GM19467 (cell line): ENCODE data around the gene SLAMF6.
"Not testable (repeated sequence)": the region's sequence is repeated elsewhere in the genome, so short reads cannot be mapped to it uniquely, and the experiment has no call there.

Experiments used
- ATAC-seq: cut with Tn5 transposase; IDR thresholded peaks from one replicate; pipeline ENCODE4 v1.9.1; 2021; ENCODE audit warnings: mild to moderate bottlenecking, moderate library complexity; ENCODE audit not compliant: unreplicated experiment

The SLAMF6 gene

GRCh38 chr1:160522622-160523345 lies at the start of gene SLAMF6:
Gene SLAMF6 (minus strand): TSS chr1:160523255. CDS start chr1:160523192, 63 bp downstream.
- no peak for ATAC-seq

DNA sequence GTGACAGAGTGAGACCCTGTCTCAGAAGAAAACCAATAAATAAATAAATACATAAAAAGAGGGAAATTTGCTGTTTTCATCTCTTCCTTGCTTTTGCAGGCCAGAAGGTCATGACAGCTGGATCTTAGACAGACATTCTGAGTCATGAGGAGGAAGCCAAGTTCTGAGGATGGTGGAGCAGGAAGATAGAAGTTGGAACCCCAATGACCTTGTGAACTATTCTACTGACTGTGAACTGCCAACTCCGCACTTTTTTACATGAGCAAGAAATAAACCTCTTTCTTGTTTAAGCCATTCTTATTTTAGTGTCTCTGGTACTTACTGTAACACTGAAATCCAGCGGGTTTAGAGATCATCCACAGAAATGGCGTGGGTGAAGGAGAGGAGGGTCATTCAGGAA lies 47.8 kb upstream of the SLAMF6 start:
- ATAC-seq = no peak

DNA sequence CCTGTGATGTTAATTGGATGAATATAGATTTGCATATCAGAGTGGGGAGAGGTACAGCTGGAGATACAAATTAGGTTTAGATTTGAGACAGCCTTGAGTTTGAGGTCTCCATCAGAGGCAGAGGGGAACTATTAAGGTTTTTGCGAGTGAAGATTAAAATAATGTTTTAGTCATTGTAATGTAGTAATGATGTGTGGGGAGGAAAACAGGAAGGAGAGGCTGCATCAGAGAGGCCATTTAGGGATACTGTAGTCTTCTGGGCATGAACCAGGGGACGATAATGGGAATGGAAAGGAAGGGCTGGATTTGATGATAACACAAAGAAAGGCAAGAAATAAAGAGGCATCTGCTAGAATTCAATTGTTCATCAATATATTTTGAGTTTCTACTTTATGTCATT lies 46.8 kb upstream of the SLAMF6 start:
- no peak for ATAC-seq

DNA sequence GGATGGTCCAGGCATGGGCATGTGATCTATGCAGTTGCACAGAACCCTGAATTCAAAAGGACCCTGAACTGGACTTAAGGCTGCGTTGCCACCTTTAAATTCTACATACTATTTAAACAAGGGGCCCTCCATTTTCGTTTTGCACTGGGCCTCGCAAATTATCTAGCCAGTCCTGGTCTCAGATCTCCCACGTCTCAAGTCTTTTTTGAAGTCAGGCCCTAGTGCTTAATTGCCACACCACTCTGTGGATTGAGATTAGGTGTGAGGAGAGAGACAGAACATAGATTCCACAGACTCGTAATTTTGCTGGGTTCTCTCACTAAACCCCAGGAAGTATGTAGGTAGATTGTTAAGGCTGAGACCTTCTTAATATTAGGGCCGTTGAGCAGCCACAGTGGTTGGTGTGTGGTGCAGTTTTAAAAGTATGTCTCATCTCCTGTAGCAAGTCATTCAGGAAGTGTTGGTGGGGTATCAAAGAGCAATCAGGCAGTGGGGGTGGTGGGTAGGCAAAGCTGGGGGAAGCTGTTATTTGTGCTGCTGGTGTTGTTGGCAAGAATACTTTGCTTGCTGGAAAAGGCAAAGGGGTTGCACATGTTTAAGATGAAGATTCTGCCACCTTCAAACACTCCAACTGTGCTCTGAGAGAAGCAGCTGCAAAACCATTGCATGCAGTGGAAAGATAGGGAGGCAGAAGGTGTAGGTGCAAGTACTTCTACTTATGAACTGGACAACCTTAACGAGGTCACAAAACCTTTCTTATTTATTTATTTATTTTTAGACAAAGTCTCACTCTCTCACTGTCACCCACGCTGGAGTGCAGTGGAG lies 45.0 kb upstream of the SLAMF6 start:
- ATAC-seq = no peak

- ATAC-seq = no peak
Measured at GRCh38 chr1:160567341-160567740, 44.3 kb upstream of the SLAMF6 start.

DNA sequence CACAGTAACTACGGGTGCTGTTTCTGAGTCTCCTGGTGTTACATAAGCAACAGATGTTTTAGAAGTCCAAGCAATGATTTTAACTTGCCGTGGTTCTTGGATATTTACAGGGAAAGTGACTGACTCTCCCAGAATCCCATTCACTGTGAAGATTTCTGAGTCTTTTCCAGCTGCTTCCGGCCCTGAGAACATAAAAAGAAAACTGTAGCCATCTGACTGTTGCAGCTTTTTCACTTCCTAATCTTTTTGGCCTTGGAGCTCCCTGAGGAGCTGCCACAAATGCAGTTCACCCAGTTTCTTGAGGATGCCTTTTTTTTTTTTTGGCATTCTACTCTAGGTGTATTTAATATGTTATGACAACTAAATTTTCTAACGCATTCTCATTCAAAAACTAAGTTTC lies 42.5 kb upstream of the SLAMF6 start:
- no peak for ATAC-seq

GRCh38 chr1:160563230-160563629 lies 40.2 kb upstream of the SLAMF6 start:
- ATAC-seq = not testable (repeated sequence)

GRCh38 chr1:160562745-160563144 lies 39.7 kb upstream of the SLAMF6 start:
- not testable (repeated sequence) for ATAC-seq

- no peak for ATAC-seq
Measured at GRCh38 chr1:160560806-160561205, 37.8 kb upstream of the SLAMF6 start.

DNA sequence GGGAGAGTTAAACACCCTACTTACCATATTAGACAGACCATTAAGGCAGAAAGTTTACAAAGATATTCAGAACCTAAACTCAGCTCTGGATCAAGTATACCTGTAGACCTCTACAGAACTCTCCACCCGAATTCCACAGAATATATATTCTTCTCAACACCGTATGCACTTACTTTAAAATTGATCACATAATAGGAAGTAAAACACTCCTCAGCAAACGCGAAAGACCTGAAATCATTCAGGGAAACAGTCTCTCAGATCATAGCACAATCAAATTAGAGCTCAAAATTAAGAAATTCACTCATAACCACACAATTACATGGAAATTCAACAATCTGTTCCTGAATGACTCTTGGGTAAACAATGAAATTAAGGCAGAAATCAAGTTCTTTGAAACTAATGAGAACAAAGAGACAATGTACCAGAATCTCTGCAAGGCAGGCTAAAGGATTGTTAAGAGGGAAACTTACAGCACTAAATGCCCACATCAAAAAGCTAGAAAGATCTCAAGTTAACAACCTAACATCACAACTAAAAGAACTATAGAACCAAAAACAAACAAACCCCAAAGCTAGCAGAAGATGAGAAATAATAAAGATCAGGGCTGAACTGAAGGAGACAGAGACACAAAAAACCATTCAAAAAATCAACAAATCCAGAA lies 37.1 kb upstream of the SLAMF6 start:
- no peak for ATAC-seq

DNA sequence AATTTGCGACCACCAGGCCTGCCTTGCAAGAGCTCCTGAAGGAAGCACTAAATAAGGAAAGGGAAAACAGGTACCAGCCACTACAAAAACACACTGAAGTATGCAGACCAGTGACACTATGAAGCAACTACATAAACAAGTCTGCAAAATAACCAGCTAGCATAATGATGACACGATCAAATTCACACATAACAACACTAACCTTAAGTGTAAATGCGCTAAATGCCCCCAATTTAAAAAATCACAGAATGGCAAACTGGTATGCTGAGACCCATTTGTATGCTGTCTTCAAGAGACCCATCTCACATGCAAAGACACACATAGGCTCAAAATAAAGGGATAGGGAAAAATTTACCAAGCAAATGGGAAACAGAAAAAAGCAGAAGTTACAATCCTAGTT lies 36.4 kb upstream of the SLAMF6 start:
- not testable (repeated sequence) for ATAC-seq

DNA sequence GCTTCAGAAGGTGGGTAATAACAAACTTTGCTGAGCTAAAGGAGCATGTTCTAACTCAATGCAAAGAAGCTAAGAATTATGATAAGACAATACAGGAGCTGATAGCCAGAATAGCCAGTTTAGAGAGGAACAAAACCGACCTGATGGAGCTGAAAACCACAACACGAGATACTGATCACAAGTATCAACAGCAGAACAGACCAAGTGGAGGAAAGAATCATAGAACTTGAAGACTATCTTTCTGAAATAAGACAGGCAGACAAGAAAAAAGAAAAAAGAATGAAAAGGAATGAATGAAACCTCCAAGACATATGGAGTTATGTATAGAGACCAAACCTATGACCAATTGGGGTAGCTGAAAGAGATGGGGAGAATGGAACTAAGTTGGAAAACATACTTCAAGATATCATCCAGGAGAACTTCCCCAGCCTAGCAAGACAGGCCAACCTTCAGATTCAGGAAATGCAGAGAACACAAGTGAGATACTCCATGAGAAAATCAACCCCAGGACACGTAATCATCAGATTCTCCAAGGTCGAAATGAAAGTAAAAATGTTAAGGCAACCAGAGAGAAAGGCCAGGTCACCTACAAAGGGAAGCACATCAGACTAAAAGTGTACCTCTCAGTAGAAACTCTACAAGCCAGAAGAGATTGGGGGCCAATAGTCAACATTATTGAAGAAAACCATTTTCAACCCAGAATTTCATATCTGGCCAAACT lies 35.8 kb upstream of the SLAMF6 start:
- ATAC-seq = no peak

DNA sequence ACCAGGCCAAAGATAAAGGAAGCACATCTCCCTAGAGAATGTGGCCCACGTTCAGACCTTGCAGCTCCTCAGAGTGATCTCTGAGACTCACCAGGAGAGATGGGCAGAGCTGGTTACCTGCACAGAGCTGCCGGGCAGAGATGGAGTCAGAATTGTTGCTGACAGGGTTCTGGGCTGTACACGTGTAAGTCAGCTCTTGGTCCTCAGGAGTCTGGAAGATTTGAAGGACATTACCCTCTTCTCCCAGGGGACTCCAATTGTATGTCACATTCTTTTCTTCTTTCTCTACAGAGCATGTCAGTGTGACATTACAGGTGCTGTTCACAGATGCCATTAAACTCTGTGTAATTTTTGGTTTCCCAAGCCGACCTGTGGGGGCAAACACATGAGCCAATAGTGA lies 30.7 kb upstream of the SLAMF6 start:
- no peak for ATAC-seq

DNA sequence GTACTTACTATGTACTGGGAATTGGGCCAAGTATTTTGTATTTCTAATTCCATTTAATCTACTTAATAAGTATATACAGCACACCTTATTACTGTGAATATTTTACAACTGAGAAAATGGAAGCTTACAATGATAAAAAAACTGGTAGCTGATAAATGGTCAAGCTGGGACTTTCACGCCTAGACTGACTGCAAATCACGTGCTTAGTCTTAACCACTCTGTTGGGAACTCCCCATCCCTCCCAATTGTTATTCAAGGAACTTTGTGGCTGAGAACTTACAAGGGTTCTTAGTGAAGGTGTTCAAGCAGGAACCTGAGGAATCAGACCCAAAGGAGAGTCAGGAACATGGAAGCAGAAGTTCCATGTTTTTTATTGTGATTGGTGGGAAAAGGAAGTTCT lies 29.4 kb upstream of the SLAMF6 start:
- no peak for ATAC-seq

DNA sequence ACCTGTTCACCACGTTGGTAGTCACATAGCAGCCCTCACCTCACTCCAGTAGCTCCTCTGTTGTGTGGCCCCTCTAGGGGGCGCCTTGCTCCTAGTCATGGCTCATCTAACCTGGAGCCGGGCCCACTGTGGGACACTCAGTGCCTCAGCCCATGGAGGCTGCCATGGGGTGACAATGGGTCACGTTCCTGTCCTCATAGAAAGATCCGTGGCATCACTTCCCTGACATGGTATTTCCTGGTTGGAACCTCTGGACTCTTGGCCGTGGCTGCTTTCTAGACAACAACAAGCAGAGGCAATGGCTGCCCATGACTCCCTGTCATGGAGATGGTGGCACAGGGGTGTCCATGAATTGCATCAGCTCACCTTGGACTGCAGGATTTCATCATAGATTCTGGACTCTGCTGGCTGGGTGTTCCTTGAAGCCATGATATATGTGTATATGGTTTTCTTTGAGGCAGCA lies 27.5 kb upstream of the SLAMF6 start:
- ATAC-seq = no peak

DNA sequence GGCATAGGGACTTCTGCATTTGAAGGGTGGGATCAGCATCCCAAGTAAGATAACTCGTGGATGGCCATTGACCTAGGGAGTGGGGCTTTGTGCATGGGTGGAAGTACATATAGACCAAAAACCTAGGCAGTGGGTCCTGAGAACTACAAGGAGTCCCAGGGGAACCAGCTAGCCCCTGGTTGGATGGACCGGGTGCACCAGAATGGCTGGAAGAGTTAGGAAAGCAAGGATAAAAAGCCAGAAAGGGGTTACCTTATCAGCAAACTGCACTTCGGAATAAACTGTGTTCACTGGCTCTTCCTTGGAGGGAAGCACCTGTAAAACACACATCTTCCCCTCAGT lies 26.6 kb upstream of the SLAMF6 start:
- ATAC-seq = no peak

DNA sequence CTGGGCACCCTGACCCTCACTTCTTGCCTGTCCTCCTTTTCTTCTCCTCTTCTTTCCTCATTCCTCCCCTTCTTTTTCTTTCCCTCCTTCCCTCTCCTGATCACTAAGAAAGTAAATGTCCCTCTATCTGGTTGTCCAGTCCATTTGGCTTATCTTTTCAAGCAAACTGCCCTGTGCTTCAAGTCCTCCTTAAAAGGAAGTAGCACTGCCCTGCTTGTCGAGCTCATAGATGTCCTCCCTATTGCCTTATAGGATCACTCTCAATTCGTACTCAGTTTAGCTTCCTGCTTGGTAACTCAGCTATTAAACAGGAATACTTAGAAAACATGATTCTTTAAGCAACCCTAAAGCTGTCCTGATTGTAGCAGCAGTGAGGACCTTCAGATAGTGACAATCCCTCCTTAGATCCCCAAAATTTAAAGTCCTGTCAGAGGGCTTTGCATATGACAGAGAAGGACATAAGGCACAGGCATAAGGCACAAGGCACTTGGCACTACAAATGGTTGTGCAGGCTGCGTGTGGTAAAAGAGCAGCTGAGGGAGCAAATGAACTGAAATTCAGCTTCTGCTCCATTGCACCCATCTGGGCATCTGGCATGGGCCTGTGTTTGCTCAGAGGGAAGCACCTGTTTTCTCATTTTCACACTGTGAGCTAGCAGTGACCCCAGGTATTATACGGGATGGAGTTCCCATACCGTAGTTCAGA lies 26.1 kb upstream of the SLAMF6 start:
- ATAC-seq = peak; percentile 42

GRCh38 chr1:160548183-160548582 lies 25.1 kb upstream of the SLAMF6 start:
- ATAC-seq = no peak

GRCh38 chr1:160547422-160547821 lies 24.4 kb upstream of the SLAMF6 start:
- ATAC-seq = no peak

DNA sequence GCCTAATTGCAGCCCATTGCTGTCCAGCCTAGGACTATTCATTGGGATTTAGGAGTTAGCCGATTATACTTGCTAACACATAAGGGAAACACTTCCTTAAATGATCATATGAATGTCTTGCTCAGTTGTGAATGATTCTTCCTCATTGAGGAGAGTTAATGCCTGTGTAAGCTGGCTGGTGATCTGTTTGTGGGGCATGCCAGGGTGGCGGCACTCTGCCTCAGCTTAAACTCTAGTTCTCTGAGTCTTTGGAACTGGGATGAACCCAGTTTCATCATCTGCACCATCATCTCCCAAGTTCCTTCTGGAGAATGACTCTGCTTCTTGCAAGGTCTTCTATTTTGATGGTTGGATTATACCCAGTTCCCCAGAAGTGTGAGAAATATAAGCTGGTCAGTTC lies 23.9 kb upstream of the SLAMF6 start:
- no peak for ATAC-seq

GRCh38 chr1:160544647-160545046 lies 21.6 kb upstream of the SLAMF6 start:
- no peak for ATAC-seq
